A549 (cell line): ENCODE data around the gene CH25H.

Source experiments
- BHLHE40 ChIP-seq: IDR thresholded peaks from 2 replicates; pipeline ENCODE4 v1.6.1; 2012; ENCODE audit warnings: low read depth, low read length, inconsistent platforms
- CTCF ChIP-seq: fragments of >200 bp; sonication (Bioruptor Twin); formaldehyde crosslinking; IDR thresholded peaks from 3 replicates; pipeline ENCODE4 v1.5.1; 2016
- HDAC2 ChIP-seq: fragments of 200-600 bp; sonication (generic); IDR thresholded peaks from 2 replicates; pipeline ENCODE4 v1.6.1; 2016
- MAFK ChIP-seq: fragments of 450-650 bp; IDR thresholded peaks from 2 replicates; pipeline ENCODE4 v1.6.1; 2014; ENCODE audit not compliant: partially characterized antibody
- MYC ChIP-seq: IDR thresholded peaks from 2 replicates; pipeline ENCODE4 v1.6.1; 2012; ENCODE audit warnings: mild to moderate bottlenecking, inconsistent platforms, low read length, improper control_type of control experiment, borderline replicate concordance
- PHF8 ChIP-seq: fragments of 200-600 bp; sonication (generic); IDR thresholded peaks from 2 replicates; pipeline ENCODE4 v1.6.1; 2016; ENCODE audit warnings: low read depth, mild to moderate bottlenecking, antibody characterized with exemption, moderate library complexity, borderline replicate concordance
- RAD21 ChIP-seq, 2 experiments: fragments of >200 bp in 1 of 2; sonication (Bioruptor Twin) in 1 of 2; formaldehyde crosslinking in 1 of 2; IDR thresholded peaks in 1 of 2; conservative IDR thresholded peaks in 1 of 2; 2 replicates in 1 of 2; 3 replicates in 1 of 2; pipeline ENCODE4 v1.6.1; 2012 to 2018; ENCODE audit warnings: inconsistent platforms in 1 of 2
- REST ChIP-seq: fragments of 200-600 bp; sonication (generic); IDR thresholded peaks from 2 replicates; pipeline ENCODE4 v1.6.1; 2016; ENCODE audit warnings: antibody characterized with exemption, mild to moderate bottlenecking, moderate library complexity

- TF ChIP-seq HDAC2 = no peak
- TF ChIP-seq CTCF = no peak
- TF ChIP-seq REST = no peak
- no peak for TF ChIP-seq MAFK
- no peak for TF ChIP-seq PHF8
- no peak for TF ChIP-seq MYC
- no peak for TF ChIP-seq BHLHE40
- TF ChIP-seq RAD21 (conservative IDR thresholded peaks at IDR 0.05 in 1 of 2, IDR thresholded peaks at IDR 0.05 in 1 of 2) = no peak
Observed at GRCh38 chr10:89209718-89210117, 2.6 kb upstream of the CH25H start.
